Eye (tissue), 1 donor: ENCODE results near the gene TMEM204.
"Not testable (repeated sequence)": the region's sequence is repeated elsewhere in the genome, so short reads cannot be mapped to it uniquely, and the experiment has no call there.

Source experiments
- DNase-seq: peaks from one replicate; pipeline ENCODE4 v3.0.0-alpha.2; 2015

TMEM204 gene

DNA sequence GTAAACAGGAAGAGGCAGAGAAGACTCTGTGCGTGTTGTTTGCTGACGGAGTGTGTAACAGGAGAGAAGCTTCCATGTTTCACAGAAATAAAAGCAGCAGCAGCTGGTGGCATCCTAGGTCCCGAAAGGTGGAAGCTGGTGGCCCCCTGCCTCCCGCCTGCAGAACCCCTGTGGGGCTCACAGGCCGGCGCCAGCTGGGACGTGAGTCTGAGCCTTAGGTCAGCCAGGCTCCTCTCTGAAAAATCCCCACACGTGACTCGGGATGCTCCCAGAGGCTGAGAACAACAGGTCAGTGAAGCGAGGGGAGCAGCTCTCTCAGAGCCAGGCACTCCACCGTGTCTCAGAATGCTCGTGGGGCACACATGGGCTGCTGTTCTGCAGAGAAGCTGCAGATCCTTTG lies 27.4 kb downstream of the TMEM204 start:
- no peak for DNase-seq

DNA sequence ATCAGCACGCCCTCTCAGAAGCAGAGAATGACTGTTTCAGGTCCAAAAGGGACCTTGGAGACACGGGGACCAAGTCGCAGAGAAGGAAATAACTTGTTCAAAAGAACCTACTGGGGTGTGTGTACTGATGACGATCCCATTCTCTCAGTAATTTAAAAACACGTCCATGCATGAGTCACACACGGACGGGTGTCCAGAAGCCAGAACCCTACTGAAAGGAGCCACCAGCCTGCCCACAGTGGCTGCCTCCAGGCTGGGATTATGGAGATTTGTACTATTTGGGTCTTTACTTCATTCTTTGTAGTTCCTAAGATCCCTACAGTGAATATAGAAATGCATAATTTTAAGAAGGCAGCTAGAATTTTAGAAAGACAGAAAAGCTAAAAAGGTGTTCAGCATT lies 27.8 kb downstream of the TMEM204 start:
- no peak for DNase-seq

DNA sequence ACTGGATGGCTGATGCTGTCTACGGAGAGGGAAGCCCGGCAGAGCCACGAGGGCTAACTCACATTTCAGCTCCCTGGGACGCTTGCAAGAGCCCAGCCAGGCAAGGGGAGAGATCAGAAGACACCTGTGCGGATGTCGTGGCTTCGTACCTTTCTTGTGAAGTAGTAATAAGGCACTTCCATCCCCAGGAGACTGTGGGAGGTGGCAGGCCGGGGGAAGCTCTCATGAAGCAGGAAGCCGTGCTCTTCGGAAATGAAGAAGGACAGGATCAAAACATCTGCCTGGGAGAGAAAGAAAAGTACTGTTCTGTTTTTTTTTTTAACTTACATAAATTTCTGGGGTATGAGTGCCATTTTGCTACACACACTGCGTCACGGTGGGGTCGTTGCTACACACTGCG lies 28.4 kb downstream of the TMEM204 start:
- no peak for DNase-seq

DNA sequence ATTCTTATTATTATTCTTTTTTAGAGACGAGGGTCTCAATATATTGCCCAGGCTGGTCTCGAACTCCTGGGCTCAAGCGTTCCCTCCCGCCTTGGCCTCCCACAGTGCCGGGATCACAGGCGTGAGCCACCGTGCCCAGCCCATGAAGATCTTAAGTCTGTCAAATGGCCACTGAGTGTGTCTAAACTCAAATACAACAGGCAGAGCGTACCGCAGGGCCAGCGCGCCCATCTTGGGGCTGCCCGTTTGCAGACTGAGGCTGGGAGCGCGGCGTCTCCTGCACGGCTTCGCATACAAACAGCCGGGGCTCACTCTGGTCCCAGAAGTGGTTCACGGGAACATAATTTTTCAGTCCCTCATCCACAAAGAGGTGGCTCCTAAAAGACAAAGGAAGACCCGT lies 30.3 kb downstream of the TMEM204 start:
- DNase-seq = no peak

DNA sequence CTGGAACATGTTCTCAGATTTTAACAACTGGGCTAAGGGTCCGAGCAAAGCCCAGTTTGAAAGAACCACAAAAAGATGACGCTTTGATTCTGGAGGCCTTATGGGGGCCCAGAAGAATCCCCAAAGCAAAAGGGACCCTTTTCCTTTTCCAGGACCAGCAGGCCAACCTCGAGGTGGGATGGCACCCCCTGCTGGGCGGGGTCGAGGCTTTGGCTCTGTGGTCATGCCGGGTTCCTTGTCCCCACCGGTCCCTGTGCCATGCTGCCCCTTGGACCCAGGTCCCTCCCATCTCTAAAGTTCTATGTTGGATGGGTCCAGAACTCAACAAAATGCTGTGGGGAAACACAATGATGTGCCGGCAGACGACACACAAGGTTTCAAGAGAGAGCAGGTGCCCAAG lies 30.9 kb downstream of the TMEM204 start:
- no peak for DNase-seq

DNA sequence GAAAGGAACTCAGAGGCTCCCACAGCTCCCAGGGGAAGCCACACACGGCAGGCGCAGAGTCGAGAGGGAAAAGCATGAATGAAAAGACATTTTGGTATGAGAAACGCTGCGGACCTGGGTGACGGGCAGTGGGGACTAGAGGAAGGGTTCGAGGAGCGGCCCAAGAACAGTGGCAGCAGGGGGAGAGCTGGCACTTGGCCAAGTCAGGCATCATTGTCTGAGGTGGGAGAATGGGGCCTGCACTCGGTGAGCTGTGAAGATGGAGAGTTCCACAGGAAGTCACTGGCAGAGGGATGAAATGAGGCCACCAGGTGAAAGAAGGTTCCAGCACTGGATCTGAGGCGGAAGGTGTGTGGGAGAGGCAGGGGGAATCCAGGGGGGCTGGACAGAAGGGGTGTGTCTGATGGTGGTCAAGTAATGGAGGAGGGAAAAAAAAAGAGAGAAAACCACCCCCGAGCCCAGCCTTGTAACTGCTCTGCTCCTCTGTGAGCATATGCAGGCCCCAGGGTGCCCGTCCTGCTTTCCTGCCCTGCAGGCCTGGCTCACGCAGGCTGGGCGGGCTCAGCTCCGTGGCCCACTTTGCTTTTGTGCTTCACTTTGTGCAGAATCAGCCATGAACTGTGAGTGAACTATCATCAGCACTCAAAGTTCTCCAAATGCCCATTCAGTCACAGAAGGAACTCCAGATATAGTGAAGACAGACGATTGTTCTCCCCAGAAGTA lies 31.8 kb downstream of the TMEM204 start:
- no peak for DNase-seq

DNA sequence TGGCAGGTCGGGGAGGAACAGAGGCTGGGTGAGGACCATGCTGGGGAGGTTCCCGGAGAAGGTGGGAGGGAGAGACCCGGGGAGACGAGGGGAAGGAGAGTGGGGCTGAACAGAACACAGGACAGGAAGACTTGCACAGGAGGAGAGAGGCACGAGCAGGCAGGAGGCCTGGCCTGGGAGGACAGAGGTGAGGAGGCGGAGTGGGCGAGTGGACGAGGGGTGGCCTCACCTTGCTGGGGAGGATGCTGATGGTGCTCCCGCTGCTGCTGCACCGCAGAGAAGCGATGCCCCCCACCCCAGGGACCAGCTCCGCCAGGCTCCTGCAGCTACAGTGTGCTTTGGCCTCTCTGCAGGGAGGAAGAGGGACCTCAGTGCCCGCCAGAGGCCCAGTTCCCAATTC lies 34.5 kb downstream of the TMEM204 start:
- DNase-seq = no peak

DNA sequence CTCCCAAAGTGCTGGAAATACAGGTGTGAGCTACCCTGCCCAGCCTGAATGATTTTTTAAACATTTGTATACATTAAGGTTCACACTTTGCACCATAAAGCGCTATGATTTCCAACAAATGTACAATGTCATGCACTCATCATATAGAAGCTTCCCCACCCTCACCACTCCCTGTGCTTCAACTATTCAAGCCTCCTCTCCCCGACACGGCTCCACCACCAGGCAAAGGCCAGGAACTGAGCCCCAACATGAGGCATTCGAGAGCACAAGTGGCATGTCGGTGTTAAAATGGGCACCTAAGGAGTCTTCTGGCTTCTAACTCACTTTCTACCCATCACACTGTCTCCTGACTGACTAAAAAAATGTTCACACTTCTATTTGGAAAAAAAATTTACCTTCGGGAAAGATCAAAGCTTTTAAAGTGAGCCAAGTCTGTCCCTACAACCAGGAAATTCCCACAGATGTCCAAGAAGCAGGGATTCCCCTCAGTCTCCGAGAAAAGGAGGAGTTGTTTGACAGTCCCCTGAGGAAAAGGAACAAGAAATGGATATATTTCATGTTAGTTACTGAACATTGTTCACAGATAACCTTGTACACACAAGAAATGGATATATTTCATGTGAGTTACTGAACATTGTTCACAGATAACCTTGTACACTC lies 37.7 kb downstream of the TMEM204 start:
- no peak for DNase-seq

DNA sequence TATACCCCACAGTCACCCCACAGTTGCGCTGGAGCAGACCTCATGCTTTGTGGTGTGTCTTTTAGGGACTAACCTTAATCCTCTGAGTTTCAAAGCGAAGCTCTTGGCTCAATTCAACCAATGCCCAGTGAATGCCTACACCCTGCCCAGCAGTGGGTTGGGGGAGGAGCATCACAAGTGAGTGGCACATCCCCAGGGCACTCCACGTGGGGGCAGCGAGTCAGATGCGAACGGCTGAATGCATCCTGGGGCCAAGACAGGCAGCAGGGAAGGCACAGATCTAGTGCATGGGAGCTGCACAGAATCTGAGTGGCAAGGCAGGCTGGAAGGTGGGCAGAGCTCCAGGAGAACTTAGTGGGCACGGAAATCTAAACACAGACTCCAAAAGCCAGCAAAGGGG lies 39.2 kb downstream of the TMEM204 start:
- no peak for DNase-seq

DNA sequence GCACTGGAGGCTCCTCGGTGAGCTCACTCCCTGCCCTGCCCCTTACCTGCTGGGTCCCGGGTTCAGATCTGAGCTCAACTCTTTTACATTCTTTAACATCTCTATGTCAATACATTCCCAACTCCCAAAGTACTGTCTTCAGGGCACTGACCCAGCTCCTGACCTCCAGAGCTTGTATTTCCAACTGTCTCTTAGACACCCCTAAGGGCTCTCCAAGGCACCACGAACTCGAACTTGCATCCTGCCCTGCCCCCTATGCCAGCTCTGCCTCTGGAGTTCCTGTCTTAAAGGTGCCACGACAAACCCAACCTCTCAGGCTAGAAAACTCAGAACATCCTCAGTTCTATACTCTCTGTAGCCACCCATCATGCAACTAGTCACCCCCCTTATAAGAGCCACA lies 39.8 kb downstream of the TMEM204 start:
- no peak for DNase-seq

DNA sequence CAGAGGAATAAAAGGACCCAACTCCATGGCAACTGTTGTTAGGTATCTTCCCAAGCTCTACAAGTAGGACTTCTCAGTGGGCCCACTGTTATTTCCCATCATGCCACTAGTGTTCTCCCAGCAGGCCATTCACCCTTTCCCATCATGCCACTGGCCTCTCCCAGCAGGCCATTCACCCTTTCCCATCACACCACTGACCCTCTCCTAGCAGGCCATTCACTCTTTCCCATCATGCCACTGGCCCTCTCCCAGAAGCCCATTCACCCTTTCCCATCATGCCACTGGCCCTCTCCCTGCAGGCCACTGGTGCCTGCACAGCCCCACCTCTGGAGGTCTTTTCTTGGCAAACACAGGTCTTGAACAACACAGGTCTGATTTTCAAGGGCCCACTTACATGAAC lies 42.1 kb downstream of the TMEM204 start:
- no peak for DNase-seq

DNA sequence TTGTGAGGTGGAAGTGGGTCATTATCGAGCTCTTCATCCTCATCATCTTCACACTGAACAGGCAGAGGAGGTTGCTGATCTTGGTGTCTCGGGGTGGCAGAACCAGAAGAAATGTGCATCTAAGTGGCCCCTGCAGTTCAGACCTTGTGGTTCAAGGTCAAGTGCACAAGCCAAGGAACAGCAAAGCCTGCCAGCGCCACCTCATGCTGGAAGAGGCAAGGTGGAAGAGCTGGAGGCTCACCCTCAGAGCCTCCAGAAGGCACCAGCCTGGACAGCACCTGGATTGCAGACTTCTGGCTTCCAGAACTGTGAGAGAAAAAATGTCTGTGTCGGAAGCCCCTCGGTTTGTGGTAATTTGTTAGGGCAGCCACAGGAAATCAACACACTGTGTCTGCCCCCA lies 45.7 kb downstream of the TMEM204 start:
- DNase-seq = no peak

DNA sequence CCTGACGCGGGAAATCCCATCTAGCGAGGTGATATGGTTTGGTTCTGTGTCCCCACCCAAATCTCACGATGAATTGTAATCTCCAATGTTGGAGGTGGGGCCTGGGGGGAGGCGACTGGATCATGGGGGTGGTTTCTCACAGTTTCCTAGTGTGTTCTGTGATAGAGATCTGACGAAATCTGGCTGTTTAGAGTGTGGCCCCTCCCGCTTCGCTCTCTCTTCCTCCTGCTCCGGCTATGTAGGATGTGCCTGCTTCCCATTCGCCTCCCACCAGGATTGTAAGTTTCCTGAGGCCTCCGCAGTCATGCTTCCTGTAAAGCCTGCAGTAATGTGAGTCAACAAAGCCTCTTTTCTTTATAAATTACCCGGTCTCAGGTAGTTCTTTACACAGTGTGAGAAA lies 46.8 kb downstream of the TMEM204 start:
- no peak for DNase-seq

DNA sequence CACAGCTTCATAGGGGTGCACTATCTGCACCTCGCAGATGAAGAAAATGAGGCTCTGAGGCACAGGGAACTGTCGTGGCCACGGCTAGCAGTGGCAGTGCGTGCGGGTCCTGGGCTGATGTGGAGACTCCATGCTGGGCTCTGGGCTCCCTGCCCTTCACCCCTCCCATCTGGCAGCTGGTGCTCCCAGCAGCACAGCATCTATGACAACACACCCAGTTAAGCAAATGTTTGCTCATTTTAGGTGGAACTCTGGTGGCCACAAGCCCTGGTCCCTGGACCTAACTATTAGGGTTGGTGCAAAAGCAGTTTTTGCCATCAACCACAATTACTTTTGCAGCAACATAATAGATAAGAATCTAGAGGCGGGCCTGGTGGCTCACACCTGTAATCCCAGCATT lies 47.5 kb downstream of the TMEM204 start:
- no peak for DNase-seq

DNA sequence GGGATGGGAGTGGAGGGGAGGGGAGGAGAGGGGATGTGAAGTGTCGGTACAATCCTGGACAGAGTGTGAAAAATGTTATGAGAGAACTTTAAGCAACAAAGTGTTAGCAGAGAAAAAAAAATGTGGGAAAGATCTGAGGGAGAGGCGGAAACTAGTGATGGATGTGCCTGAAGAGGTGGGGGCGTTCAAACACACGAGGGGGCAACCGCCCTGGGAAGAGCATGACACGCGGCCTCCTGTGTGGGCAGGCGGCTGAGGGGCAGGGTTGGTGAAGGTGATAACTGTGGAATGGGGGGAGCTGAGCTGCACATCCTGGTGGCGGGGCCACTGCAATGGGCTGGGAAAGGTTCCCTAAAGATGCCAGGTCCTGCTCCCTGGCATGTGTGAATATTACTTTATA lies 48.3 kb downstream of the TMEM204 start:
- no peak for DNase-seq

DNA sequence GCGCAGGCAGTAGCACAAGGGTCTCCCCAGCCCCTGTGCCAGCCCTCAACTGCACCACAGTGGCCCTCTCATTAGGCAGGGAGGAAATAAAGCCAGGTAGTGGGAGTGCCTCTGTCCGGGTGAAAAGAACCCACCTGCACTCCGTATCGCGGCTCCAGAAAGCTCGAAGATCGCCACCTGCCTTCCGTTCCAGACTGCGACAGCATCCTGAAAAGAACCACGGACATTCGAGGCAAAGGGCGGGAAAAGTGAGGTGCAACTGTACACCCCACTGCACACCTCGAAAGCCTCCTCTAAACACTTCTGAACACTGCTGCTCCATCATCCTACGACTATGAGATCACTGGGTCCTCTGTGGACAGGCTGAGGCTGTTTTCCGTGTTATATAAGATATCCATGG lies 49.7 kb downstream of the TMEM204 start:
- no peak for DNase-seq

DNA sequence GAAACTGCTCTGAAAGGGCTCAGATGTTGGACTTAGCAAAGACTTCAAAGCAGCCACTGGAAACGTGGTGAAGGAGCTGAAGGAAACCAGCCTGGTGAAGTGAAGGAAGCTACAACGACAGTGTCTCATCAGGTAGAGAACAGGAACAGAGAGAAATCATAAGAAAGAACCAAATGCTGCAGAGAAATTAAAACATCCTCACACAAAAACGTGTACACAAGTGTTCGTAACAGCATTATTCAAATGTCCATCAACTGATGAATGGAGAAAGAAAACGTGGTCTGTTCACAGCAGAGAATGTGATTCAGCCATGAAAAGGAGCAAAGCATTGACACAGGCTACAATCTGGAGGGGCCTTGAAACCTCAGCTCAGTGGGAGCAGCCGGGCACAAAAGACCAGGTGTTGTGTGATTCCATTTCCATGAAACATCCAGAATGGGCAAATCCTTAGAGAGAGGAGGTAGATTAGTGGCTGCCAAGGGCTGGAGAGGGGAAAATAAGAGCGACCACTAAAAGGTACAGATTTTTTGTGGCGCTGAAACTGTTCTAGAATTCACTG lies 51.5 kb downstream of the TMEM204 start:
- DNase-seq = no peak

DNA sequence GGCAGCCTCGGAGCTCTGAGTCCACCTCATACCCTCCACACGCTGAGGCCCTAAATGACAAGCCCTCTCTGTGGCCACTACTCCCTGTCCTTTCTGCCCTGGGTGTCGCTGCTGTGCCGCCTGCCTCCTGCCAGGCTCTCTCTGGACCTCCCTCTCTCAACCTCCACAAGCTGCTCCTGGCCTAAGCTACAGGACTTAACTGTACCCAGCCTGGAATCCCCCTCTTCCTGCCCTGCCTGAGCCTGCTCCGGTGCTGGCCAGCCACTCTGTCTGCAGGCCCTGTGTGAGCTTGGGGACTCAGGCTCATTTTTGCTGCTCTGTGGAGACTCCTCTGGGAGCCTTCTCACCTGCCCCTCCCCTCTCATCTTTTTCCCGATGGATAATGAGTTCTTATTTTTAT lies 56.9 kb downstream of the TMEM204 start:
- no peak for DNase-seq

DNA sequence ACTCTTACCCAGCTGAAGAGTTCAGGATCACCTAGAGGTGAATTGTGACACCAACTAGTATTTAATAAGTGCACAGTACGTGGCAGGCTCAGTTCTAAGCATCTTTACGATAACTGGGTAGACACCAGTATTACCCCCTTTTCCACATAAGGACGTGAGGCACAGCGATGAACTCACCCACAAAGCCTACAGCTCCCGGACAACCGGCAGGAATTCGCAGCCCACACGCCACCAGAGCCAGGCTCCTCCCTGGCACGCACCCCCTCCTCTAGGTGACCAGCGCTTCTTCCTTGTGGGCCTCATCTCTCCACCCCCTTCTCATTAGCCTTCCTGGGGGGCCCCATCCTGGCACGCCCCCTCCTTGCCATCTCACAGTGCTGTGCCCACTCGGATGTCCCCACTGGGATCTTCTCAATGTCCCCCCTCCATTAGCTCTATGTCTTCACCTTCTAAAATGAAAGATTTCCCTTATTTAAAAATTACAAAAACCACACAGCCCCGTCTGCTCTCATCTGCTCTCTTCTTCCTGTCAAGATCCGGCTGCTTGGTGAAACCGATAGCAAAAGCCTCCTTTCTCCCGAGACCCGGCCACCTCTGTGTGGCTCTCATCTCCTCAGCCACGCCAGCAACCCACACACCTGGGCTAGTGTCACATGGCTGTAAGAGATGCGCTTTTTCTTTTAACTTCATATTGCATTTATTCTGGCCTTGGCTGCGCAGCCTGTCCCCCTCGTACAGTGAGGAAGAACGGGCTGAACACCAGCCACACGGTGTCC lies 57.7 kb downstream of the TMEM204 start:
- no peak for DNase-seq

DNA sequence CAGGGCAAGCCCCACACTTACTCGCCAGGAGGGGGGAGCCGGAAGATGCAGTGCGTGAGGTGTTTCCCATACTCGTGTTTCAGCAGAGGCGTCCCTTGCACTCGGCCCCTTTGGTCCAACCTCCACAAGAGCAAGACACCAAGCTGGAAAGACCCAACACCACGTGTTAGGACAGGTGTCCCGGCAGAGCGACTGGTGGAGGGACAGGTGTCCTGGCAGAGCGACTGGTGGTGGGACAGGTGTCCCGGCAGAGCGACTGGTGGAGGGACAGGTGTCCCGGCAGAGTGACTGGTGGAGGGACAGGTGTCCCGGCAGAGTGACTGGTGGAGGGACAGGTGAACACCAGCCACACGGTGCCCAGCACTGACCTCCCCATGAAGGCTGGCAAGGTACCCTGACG lies 59.0 kb downstream of the TMEM204 start:
- no peak for DNase-seq

DNA sequence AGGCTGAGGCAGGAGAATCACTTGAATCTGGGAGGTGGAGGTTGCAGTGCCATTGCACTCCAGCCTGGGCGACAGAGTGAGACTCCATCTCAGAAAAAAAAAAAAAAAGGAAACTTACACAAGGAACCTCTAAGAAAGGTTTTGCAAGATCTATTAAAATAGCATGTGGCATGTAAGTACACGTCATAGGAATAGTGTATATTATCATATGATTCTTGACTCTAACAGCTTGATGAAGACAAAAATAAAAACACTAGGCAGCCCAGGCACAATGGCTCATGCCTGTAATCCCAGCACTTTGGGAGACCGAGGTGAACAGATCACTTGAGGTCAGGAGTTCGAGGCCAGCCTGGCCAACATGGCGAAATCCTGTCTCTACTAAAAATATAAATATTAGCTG lies 62.0 kb downstream of the TMEM204 start:
- not testable (repeated sequence) for DNase-seq

DNA sequence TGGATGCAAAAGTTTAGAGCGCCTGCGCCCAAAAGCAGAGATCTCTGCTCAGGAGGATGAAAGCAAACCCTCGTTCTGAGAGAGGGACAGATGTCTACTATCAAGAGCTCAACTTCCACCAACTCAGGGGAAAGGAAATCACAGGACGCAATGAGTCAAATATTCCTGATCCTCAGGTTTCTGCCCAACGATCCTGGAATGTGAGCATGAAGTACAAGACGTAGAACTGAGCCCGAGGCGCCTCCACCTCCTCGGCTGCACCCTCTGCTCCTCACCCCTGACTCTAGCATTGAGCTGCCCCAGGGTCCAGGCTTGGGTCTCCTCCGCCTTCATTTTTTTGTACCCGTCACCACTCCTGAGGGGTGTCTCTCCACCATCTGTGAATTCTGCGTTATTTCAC lies 63.0 kb downstream of the TMEM204 start:
- no peak for DNase-seq

DNA sequence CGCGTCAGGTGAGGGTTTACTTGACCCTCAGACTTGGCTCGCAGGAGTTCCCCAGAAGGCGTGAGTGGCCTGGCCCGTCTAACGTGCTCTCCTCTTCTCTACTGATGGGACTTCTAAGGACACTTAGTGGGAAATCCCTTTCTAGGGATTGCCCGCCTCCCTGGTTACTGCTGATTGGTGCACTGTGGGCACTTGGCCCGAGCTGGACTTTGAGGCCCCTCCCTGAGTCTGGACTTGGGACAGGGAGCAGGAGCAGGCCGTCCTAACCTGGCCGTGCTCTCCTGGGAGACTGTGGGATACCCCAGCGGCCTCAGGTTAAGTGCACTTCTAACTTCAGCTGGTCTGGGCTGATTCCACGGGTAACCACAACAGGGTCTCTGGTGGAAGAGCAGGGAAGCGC lies 63.7 kb downstream of the TMEM204 start:
- DNase-seq = no peak

DNA sequence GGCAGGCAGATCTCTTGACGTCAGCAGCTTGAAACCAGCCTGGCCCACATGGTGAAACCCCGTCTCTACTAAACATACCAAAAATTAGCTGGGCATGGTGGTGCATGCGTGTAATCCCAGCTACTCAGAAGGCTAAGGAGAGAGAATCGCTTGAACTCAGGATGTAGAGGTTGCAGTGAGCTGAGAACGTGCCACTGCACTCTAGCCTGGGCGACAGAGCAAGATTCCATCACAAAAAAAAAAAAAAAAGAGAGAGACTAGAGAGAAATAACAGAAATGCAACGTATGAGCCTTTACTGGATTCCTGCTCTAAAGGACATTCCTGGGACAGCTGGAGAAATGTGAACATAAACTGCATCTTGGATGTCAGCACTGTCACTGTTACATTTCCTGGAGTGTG lies 67.6 kb downstream of the TMEM204 start:
- no peak for DNase-seq
